Lower leg skin (tissue), 4 donors: Measurements from ENCODE around the gene ZNF428. TPM values are rescaled to one million over a fixed set of nuclear protein-coding genes. Genes with fewer than 3 reads are reported as not detected.

Source experiments
- DNase-seq, 2 donors: peaks; one replicate each; pipeline ENCODE4 v3.0.0-alpha.2; 2019; ENCODE audit warnings: low spot score in 2 of 2
- H3K4me3 ChIP-seq: fragments of 200-600 bp; sonication (generic); 2 replicates; pipeline ENCODE4 v1.5.1; 2017; ENCODE audit warnings: mild to moderate bottlenecking, low read depth; ENCODE audit not compliant: poor library complexity, severe bottlenecking
- POLR2A ChIP-seq, 2 donors: fragments of 450-650 bp; IDR thresholded peaks; one replicate each; pipeline ENCODE4 v1.6.1; 2016 to 2017; ENCODE audit warnings: antibody characterized with exemption in 2 of 2, mild to moderate bottlenecking in 1 of 2, moderate library complexity in 1 of 2
- WGBS, 2 donors: methylation state at CpG; one replicate each; pipeline ENCODE4 v1.1.5; 2018; 5-methylcytosine and 5-hydroxymethylcytosine counted together
- intact Hi-C: fragments of 100-400 bp; cut with DNase I; formaldehyde crosslinking; loops from one replicate; pipeline ENCODE4 v1.15.0; 2023; ENCODE audit warnings: low total_unique reads
- total RNA-seq, 4 donors: library from RNA; depleted of rRNA; stranded (reverse); fragments of >200 nt; gene quantifications; one replicate each; pipeline ENCODE4 v1.1.0, GENCODE V29; 2016
- TF ChIP-seq, protein P1 (sequence below), 3 donors: fragments of 450-650 bp; IDR thresholded peaks; one replicate each; pipeline ENCODE4 v1.5.1; 2016; ENCODE audit warnings: antibody characterized with exemption in 3 of 3, mild to moderate bottlenecking in 3 of 3, moderate library complexity in 2 of 3

ZNF428 gene
- 10 to 100 TPM in 3 of 4 donors, 1 to 10 TPM in 1; 5.3 to 27.3 (median 15.1) TPM for total RNA-seq

DNA sequence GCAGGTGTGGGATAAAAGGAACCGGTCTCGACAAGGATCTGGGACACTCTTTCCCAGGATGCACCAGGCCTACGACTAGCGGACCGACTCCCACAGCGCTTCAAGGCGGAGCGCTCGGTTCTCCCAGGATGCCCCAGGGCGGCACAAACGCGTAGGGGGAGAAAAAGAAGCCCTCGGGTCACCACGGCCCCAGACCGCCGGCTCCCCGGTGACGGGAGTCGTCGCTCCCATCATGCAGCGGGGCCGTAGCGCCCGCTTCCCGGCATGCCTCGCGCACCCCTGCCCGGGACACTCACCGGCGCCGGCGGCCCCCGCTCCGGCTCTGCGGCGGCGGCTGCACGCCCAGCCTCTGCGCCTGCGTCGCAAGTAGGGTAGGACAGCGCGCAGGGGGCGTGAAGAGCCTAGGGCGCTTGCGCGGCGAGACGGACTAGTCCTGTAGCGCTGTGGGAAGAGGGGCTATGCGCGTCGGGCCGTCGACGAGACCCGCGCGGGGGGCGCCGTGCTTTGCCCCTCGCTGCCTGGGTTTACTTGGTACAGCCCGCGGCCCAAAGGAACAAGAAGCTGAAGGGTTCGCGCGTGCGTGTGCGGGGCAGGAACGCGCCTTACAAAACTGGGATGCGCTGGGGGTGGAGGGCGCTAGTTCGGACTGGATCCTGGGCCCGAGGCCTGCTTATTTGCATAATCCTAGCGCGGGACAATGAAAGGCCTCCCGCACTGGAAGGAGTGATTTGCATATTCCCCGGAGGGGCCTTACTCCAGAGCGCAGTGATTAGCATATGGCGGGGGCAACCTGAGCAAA lies at the start of gene ZNF428:
TSS of gene ZNF428 (minus strand) at position 368 of the 799 bp plus-strand sequence. CDS start 5,325 bp downstream, outside the sequence.
- 0 to 1% methylated on average over 19 to 59 of the region's 81 CpGs for WGBS, 2 donors
- peak; percentile 66 to 94 for DNase-seq
- TF ChIP-seq, protein P1, sequence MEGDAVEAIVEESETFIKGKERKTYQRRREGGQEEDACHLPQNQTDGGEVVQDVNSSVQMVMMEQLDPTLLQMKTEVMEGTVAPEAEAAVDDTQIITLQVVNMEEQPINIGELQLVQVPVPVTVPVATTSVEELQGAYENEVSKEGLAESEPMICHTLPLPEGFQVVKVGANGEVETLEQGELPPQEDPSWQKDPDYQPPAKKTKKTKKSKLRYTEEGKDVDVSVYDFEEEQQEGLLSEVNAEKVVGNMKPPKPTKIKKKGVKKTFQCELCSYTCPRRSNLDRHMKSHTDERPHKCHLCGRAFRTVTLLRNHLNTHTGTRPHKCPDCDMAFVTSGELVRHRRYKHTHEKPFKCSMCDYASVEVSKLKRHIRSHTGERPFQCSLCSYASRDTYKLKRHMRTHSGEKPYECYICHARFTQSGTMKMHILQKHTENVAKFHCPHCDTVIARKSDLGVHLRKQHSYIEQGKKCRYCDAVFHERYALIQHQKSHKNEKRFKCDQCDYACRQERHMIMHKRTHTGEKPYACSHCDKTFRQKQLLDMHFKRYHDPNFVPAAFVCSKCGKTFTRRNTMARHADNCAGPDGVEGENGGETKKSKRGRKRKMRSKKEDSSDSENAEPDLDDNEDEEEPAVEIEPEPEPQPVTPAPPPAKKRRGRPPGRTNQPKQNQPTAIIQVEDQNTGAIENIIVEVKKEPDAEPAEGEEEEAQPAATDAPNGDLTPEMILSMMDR (IDR thresholded peaks at IDR 0.05), result no peak
- TF ChIP-seq POLR2A (IDR thresholded peaks at IDR 0.05), result no peak

DNA sequence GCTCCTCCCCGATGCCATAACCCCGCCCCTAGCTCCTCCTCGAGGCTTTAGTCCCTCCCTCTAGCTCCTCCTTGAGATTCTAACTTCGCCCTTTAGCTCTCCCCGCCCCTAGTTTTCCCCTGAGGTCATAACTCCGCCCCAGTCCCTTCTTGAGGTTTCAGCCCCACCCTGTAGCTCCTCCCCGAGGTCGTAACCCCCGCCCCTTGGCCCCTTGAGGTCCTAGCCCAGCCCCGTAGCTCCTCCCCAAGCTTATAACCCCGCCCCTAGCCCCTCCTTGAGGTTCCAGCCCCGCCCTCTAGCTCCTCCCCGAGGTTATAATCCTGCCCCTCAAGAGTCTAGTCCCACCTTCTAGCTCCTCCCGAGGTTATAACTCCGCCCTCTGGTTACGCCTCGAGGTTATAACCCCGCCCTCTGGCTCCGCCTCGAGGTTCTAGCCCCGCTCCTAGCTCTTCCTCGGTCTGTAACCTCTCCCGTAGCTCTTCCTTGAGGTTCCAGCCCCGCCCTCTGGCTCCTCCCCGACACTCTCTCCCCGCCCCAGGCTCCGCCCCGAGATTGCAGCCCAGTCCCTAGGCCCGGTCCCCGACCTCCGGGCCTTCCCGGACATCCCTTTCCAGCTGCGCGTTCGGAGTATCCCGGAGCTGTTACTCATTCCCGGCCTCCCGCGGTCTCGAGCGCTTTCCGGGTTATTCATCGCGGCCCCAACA lies 49.1 kb upstream of the ZNF428 start:
- peak overlapping the region; percentile 46 for H3K4me3 ChIP-seq
- TF ChIP-seq, protein P1 (IDR thresholded peaks at IDR 0.05), result no peak
- peak in 1 of 2 donors; percentile 65 for TF ChIP-seq POLR2A (IDR thresholded peaks at IDR 0.05)
- WGBS, 2 donors, result 1% methylated on average over 44 of the region's 44 CpGs
- DNase-seq, result peak; percentile 100
- intact Hi-C loops, result no loop called here

More for the DNA sequence above, at the start of gene ZNF428:
- intact Hi-C loops, result no loop called here
- H3K4me3 ChIP-seq, result peak within 1 kb of the TSS; percentile 66

DNA sequence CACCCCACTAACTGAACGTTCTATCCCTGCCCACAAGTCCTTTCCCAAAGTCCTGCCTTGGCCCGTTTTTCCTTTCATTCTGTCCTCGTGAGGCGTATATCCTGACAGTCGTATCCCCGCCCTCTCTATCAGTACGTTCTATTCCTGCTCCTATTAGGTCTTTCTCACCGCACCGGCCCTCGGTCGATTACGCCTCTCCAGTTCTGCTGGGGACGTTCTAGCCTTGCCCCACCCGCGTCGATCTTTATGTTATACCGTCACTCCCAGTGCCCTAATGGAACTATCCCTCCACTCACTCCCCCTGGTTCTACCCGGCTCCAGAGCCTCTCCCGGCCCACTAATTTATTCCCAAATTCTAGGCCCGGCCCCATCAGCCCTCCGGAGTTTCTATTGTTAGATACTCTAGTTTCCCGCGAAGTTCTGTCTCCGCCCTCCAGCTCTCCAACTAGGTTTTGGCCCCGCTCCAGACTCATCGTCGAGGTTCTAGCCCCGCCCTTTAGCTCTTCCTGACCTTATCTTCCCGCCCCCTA lies 48.5 kb upstream of the ZNF428 start:
- TF ChIP-seq, protein P1 (IDR thresholded peaks at IDR 0.05), result no peak
- TF ChIP-seq POLR2A (IDR thresholded peaks at IDR 0.05), result no peak
- peak in 1 of 2 donors; percentile 40 for DNase-seq
- intact Hi-C loops, result no loop called here
- no peak overlapping the region for H3K4me3 ChIP-seq
- 7 to 10% methylated on average over 29 of the region's 29 CpGs for WGBS, 2 donors

GRCh38 chr19:43667126-43667875 lies 47.9 kb upstream of the ZNF428 start:
- H3K4me3 ChIP-seq, result no peak overlapping the region
- intact Hi-C loops, result no loop called here
- TF ChIP-seq, protein P1 (IDR thresholded peaks at IDR 0.05), result no peak
- TF ChIP-seq POLR2A (IDR thresholded peaks at IDR 0.05), result no peak
- 62 to 70% methylated on average over 26 of the region's 26 CpGs for WGBS, 2 donors
- DNase-seq, result peak in 1 of 2 donors; percentile 91

DNA sequence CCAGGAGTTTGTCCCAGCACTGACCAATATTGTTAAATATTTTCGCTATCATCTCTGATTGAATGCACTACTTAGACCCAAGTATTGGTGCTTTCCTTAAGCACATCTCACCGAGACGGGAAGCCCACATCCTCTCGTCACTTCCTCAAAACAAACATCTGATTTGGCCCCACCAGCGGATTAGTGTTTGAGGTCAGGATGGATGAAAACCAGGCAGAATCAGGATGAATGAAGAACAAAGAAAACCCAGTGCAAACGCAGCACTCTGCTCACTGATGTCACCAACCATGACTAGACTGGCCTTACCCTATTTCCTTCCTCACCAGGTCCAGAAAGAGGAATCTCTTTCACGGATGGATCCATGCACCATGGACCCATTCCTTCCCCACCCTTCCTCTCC lies 44.6 kb upstream of the ZNF428 start:
- intact Hi-C loops, result no loop called here
- no peak for TF ChIP-seq POLR2A (IDR thresholded peaks at IDR 0.05)
- TF ChIP-seq, protein P1 (IDR thresholded peaks at IDR 0.05), result no peak
- no peak for DNase-seq
- WGBS, 2 donors, result 67 to 80% methylated on average over 7 of the region's 7 CpGs
- no peak overlapping the region for H3K4me3 ChIP-seq
